Fibroblast of peridontal ligament (primary cell): ENCODE results near the gene KLHL3.
A peak's percentile ranks its signal among the peaks of the same experiment; 100 is the strongest.

Source experiments
- DNase-seq: peaks from one replicate; pipeline ENCODE4 v3.0.0-alpha.2; 2010; ENCODE audit errors: extremely low read depth

The KLHL3 gene

DNA sequence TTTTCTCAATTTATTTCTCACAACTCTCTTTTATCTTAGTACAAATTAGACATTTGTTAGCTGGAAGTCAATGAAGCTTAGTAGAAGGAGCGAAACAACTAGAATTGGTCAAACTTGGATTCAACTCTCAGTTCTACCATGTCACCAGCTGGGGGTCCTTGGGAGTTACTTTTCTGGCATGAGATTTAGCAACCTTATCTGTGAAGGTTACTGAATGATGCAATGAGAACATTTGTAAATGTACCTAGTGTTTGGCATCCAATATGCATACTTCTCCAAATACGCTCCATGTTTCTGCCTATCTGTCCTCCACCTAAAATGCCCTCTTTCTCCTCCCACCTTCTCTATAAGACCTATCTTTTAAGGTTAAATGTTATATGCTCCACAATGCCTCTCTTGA is 12.0 kb upstream of the KLHL3 start:
- no peak for DNase-seq

DNA sequence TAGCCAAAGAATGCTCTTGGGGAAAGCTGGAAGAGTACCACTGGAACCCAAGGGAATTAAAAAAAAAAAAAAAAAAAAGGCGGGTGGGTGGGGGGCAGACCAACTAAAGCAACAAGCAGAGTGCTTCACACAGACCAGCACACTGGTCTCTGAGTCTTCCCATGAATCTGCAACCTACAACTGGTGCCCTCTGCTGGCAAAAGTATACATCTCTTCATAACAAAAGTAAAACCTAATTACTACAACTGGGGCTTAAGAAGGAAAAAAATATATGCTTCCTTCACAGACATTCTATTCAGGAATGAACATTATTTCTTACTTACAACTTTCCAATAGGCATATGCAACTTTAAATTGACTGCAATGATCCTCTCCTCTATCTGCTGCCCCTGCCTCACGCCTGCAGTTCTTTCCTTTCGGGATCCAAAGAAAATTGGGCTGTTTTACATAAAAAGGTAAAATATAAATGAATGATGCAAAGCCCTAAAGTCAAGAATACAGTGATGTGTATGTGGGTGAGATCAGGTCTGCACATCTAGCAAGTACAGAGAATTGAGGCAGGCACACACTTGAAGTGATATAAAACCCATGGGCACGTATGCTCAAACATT is 7.2 kb upstream of the KLHL3 start:
- DNase-seq: peak; percentile 86

DNA sequence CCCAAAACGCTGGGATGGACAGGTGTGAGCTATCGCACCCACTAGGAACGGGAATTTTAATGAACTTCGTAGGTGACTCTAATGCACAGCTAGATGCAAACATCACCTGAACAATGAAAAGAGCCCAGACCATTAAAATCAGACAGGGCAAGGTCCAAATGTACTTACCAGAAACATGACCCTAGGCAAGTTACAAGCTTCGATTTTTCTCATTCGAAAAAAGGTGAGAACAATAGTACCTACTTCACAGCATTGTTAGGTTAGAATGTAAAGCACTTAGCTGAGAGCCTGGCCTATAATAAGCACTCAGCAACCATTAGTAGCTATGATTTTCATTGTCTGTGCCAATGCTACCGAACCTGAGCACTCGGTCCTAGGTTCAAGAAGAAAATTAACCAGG is 5.8 kb upstream of the KLHL3 start:
- no peak for DNase-seq

DNA sequence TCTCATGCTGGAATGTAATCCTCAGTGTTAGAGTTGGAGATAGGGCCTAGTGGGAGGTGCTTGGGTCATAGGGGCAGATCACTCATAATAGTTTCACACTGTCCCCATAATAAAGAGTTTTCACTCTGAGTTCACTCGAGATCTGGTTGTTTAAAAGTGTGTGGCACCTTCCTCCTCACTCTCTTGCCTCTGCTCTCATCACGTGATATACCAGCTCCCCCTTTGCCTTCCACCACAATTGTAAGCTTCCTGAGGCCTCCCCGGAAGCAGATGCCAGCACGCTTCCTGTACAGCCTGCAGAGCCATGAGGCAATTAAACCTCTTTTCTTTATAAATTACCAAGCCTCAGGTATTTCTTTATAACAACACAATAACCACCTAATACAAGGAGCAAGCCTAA is 3.8 kb upstream of the KLHL3 start:
- no peak for DNase-seq

DNA sequence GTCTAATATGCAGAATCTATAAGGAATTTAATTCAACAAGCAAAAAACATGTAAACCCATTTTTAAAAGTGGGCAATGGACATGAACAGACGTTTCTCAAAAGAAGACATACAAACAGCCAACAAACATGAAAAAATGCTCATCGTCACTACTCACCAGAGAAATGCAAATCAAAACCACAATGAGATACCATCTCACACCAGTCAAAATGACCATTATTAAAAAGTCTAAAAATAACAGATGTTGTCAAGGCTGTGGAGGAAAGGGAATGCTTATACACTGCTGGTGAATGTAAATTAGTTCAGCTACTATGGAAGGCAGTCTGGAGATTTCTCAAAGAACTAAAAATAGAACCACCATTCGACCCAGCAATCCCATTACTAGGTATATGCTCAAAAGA is 3.1 kb upstream of the KLHL3 start:
- DNase-seq: no peak

DNA sequence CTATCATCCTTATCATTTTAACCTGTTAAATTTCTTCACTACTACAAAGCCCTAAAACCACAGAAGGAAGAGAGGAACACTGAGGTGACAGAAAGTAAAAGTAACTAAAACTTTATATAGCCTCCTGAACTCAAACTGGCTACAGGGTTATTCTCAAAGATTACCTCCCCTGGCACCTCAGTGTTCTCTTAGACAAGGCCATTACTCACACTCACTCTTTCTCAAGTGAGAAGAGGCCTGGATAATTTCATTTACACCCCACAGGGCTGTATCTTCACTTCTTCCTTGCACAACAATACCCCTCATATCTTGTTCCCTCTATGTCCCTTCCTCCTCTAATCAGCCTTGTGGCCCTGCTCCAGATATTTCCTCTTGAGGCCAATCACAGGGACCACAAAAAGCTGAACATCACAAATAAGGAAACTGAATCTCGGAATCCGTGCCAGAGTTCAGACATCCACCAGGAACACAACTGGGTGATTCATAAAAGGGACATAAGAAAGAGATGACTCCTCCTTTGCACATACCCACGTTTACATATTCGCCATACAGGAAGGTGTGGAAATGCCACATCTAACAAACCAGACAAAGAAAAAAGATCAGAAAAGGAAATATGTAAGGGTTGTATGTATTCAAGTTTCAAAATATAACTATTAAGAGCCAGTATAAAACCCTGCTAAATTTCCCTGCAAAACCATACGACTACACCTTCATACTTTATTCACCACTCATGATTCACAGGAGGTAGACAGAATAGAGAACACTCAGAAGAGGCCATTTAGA is 1.7 kb upstream of the KLHL3 start:
- DNase-seq: peak; percentile 75

DNA sequence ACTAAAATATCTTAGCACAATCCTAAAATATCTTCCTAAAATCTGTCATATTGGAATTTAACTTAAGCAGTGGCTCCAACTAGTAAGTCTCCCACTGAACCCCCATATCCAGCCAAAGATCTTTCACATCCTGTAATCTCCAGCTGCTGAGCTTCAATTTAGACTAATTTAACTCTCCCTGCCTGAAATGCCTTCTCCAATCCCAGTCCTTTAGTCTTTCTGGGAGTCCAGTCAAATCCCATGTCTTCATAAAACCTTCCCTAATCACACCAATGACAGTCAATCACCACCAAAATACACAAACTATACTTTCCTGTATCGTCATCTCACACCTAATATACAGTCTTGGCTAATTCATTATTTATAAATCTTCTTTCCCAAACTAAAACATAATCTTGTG is 607 bp upstream of the KLHL3 start:
- no peak for DNase-seq

DNA sequence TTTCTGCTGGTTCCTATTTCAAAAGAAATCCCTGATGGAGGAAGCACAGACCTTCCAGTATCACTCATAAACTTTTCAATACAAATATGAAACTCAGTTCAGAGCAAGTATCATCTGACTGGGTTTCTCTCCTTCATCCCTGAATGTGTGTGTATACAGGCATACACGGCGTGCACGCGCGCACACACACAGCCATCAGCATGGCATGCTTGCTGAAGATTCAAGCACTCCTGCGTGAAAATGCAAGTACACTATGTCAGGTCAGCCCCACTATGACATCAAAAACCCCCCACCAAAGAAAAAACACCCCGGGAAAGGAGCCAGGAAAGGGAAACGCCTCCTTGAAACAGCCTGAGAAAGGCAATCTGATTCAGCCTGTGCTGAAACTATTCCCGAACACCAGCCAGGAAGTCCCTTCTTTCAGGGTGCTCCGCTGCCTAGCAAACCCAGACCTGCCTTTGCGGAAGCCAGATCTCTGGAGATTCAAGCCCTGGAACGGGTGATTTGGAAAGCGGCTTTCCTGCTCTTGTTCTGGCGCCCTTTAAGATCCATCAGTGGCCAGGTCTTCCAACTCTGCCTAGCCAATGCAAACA is 831 bp downstream of the KLHL3 start:
- peak; percentile 46 for DNase-seq

DNA sequence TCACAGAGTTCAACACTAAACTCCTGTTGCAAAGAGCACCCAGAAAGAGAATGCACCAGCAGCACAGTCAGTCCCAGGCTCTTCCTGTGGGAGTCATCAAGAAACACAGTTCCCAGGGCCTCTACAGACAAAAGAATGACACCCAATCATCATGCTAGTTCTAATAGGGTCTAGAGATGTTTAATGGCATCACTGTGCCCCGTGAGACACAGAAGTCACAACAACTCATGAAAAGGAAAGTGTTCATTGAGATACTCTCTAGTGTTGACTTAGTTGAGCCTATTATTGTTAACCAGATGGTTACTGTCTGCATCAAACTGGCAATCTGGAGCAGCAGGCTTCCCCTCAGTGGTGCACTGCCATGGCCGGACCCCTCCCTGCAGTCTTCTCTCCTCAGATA is 1.6 kb downstream of the KLHL3 start:
- DNase-seq: no peak

DNA sequence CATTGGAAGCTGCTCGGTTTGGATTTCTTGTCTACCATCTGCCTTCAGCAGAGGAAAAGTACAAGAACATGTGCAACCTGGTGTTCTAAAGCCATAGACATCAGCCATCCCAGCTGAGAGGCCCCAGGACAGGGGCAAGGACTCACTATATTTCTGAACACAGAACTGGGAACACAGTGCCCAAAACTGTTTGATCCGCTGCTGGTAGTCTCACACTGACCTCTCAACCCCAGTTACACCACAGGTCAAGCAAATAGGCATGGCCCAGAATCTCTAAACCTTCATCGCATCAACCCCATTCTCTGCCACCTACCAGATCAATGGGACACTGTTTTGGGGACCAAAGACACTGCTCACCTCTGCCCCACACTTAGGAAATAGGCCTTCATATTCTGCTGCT is 2.0 kb downstream of the KLHL3 start:
- DNase-seq: no peak

DNA sequence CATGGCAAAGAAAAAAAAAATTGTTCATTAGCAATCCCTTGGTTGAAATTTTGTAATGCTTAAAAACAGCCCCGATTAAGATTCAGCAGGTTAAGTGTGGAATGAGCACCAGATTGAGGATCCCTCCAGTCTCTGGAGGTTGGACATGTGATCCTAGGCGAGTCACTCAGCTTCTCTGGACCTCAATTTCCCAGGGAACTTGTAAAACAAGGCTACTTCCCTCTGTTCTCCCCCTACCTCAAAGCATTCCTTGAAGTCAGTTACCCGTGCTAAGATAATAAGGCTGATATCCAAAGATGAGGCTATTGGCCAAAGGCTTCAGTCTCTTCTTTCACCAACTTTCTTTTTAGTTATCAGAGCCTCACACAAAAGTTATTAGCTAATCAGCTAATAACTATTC is 2.9 kb downstream of the KLHL3 start:
- DNase-seq: no peak

DNA sequence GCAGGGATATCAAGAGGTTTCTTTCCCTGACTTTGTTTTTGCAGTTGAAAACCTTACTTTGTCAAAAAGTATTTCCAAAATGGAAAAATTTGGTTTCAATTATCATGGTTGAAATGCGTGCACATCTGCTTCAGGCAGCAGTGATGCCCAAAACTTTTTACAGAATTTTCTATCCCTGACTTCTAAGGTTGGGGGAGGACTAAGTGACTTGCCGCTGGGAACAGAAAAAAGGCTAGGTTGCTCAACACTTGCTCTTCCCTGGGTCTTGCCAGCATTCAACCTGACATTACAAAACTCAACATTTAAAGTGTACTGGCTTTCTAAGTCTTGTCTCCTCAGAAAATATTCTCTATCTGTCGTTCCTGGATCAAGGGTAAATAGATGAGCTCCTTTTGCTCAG is 4.7 kb downstream of the KLHL3 start:
- DNase-seq: peak; percentile 46

DNA sequence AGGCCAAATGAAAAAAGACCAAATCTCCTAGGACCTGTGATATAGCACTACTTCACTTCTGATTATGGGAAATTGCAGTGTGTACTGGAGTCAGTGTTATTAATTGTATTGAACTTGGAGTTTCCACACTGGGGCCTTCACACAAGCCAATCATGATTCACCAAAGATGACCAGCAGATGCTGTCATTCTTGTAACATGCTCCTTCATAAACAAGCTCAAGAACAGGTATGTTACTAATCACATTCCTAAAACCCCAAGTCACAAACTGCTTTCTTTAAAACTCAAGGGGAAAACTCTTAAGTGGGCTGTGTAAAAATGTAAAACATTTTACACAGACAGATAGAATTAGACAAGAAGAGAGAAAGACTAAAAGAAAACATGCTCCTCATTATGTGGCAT is 5.6 kb downstream of the KLHL3 start:
- DNase-seq: peak; percentile 28

DNA sequence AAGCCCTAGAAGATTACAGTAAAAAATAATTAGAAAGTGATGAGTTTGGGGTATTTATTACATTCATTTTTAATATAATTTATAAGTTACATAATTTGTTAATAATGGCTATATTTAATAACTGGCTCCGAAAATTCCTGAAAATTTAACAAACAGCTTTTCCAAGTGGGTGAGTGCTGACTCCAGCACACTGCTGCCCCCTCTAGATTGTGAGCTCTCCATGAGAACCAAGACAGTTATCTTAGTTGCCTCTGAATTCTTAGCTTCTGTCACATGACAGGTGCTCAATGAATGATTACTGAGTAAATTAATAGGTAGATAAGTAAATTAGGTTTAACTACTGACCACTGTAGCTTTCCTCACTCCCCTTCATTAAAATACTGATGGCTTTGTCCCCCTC is 7.8 kb downstream of the KLHL3 start:
- DNase-seq: no peak

DNA sequence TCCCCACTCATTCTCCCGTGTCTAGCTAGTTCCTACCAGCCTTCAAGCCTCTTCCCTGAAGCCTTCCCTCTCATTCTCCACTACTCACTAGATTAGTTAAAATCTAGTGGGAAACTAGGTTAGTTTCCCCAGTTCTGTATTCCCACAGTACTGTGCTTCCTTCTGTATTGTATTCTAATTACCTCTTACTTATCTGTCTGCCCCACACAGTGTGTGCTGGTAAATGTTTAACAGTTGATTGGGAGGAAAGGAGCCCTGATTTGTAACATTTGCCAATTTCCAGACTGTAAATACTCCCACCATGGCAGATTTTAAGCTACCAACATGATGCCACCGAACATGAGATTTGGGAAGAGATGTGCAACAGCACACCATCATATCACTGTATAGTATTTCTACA is 8.3 kb downstream of the KLHL3 start:
- no peak for DNase-seq

DNA sequence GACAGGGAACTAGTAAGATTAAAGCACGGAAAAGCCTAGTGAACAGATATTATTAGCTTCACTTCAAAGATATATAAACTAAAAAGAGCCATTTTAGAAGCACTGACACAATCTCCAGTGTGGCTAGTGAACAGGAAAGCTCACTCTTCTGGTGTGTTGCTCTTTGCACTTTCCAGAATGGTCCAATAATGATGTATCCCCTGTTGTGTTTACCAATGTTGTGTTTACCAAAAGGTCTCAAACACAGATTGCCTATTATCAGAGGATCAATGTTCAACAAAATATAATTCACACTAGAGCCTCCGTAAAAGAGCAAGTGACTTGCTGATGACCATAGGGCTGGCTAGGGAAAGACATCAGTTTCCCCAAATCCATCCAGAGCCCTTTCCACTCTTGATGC is 11.6 kb downstream of the KLHL3 start:
- no peak for DNase-seq

DNA sequence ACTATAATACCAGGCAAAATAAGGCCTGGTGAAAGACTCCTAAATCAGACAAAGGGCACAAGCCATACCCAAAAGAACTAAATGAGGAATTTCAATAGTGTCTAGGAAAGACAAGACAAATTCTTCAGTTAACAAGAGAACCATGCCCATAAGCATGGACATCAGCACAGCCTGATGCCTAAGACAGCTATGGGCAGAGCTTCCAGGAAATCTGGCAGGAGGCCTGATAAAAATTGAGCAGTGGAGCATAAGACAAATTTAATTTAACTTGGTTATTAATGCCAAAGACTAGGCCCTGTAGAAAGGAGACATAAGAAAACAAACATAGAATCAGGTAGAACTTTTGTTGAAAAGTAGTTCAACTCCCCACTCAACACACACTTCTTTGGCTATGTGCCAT is 17.3 kb downstream of the KLHL3 start:
- no peak for DNase-seq

DNA sequence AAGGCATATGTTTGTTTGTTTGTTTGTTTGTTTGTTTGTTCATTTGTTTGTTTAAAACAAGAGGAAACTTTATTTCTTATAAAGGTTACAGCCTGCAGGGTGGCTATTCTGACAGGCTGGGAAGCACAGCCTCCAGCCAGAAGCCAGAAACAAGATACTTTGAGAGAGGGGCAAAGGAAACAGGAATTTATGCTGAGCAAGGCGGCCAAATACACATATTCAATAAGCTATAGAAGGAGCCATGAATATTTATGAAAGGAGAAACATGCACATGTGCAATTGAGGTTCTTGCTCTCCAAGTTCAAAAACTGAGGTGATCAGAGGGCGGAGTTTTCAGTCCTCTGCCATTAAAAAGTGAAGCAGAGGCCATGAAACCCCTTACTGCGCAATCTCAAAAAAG is 19.6 kb downstream of the KLHL3 start:
- no peak for DNase-seq

DNA sequence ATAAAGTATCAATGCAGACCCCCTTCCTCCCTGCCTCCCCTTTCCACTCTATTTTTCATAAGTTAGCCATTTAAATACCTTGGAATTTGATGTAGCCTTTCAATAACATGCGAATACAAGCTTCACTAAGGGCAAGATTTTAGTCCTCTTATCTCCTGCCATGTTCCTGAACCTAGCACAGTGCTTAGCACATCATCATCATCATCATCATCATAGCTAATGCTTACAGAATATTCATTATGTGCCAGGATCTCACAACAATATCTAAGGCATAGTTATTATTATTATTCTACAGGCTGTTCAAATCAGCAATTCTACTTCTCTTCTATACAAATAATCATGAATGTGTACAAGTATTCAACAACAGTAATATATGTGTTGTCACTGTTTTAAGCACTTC is 20.4 kb downstream of the KLHL3 start:
- DNase-seq: no peak

DNA sequence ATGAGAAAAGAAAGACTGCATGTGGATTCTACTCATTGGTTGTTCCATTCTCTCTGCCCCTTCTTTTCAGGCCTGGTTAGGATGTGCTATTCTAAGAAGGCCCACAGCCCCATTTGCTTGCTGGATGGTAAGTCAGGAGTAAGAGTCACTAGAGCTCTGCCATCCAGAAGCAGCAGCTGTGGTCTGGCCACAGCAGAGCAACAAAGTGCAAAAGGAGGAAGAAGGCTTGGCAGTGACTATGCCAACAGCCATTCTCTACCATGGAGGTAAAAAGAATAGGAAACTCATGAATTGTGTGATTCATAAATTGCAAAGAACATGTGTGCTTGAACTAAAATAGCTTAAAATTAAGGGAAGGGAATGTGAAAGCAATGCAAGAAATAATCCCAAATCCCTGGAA is 20.9 kb downstream of the KLHL3 start:
- DNase-seq: peak; percentile 34

DNA sequence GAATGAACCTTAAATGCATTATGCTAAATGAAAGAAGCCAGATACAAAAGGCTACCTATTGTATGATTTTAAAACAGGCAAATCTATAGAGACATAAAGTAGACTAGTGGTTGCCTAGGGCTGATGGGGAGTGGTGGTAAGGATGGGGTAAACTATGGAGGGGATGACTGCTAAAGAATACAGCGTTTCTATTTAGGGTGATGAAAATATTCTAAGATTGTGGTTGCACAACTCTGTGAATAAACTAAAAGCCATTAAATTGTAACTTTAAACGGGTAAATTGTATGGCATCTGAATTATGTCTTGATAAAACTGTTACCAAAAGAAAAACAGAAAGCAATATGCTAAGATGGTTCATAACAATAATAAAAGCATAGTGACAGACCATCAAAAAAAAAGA is 21.4 kb downstream of the KLHL3 start:
- peak; percentile 34 for DNase-seq

DNA sequence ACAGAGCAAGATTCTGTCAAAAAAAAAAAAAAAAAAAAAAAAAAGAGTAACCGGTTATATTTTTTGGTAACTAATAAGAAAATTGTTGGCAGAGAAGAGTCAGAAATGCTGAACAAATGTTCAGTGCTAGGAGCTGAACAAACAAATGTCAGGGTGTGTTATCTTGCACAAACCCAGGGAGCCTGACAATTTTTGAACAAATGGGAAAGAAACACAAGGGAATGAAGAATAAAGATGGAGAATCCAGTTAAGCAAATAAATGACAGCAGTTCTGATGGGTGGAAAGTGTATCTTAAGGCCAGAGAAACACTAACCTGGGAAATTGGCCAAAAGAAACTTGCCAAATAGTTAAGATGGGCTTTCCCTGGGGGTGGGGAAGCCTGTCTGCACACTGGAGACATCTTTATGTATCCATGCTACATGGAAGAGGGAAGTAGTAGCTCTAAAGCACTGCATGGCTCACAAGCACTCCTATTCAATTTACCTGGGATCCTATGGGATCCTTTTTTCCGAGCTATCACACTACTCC is 23.7 kb downstream of the KLHL3 start:
- peak; percentile 23 for DNase-seq

DNA sequence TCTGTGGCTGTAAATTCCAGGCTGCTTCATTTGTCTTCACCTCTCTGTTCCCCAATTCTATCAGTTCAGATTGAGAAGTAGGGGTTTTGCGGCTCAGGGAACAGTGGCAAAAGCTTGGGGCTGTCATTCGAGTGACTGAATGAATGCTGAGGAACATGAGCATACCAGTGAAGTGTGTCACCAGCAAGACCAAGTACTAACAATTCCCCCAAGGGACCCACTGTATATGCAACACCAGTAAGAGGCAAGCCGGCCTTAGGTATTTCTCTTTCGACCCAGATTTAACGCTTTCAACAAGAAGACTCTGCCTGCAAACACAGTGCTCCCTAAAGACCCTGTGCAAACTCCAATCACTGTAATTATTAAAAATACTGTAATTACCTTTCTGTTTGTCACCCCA is 25.8 kb downstream of the KLHL3 start:
- peak; percentile 40 for DNase-seq
